Measurements from ENCODE around the gene TFEB. TPM values are rescaled to one million over a fixed set of nuclear protein-coding genes. Genes with fewer than 3 reads are reported as not detected.
A peak's percentile ranks its signal among the peaks of the same experiment; 100 is the strongest.

Gene TFEB
- total and polyA plus RNA-seq, 2 of the 8 experiments (the other 6 are each of a cell fraction or from before 2014, with no cell fraction given): 2.3 to 6.7 TPM

DNA sequence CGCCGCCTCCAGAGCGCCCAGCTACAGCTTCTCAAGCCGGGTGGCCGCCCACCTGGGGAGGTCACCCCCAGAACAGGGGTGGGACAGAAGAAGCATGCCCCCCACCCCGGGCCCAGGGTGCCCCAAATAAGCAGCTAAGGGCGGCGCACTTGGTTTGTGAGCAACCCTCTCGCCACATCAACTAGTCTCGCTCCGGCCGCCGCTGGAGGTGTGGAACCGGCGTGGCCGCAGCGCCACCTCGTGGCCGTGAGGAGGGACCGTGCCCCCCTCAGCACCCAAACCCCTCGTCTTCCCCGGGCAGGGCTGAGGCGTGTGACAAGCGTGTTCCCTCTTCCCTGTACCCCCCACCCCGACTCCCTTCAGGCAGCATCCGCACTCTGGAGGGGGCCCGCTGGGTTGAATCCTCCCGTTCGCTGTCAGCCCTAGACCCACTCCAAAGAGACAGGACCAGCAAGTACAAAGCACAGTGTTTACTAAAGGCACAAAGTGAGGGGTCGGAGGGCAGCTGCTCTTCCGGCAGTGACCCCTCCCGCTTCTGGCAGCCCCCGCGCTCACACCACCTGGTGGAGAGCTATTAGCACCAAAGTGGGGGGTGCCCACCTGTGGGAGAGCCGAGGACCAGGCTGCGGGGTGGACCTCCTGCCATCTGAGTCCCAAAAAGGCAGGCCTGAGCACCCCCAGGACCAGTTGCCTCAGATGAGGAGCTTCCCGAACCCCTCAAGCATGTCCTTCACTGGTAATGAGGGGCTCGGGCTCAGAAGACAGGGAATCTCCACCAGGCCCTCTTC lies 51.7 kb downstream of the TFEB start:
- no peaks in the 10 kb centered on the region for H3K79me2 ChIP-seq (ENCODE audit: control insufficient read depth in 1 of 2, insufficient read depth in 2 of 2, low read length in 2 of 2)
- H3K56ac ChIP-seq (replicated peaks; ENCODE audit: insufficient read length, low read depth, low read length): no peak overlapping the region
- H2AFZ ChIP-seq (ENCODE audit: low read length): peak overlapping the region; percentile 71; the same call in 1 of the 2 replicates
- H3K27ac ChIP-seq (ENCODE audit: low read depth, low read length): no peak overlapping the region
- peak overlapping the region in 3 of 4 experiments; percentile 11 to 57 (median 29); a peak in 5 of 8 replicates for H3K4me3 ChIP-seq (ENCODE audit: extremely low read depth in 1 of 4, insufficient read depth in 2 of 4, low read depth in 3 of 4, low read length in 4 of 4)
- no peak overlapping the region for H2AK5ac ChIP-seq (ENCODE audit: low read depth, low read length)
- H3K23me2 ChIP-seq (ENCODE audit: low read depth, low read length): peaks cover 5% of the 10 kb centered on the region; the same call in 1 of the 2 replicates
- H3K14ac ChIP-seq (ENCODE audit: insufficient read length): no peak overlapping the region
- no peak overlapping the region for H4K5ac ChIP-seq (ENCODE audit: insufficient read length, low read depth, low read length)
- no peak overlapping the region for H3K23ac ChIP-seq (ENCODE audit: insufficient read length)
- WGBS, 2 experiments (ENCODE audit: extremely low coverage in 1 of 2, insufficient coverage in 1 of 2, insufficient read length in 1 of 2, insufficient replicate concordance in 2 of 2, low coverage in 1 of 2, low lambda C conversion rate in 2 of 2, missing lambda C conversion rate in 1 of 2): 22% methylated on average over 36 of the region's 38 CpGs; no CpG with 5 or more reads in 1 of the 2 experiments
- ChIA-PET POLR2A (ENCODE audit: partially characterized antibody) (interaction anchor here (0.7 to 1.9 kb wide), 7 partner anchors 39 to 309 kb away, joined by 3 to 10 read pairs (median 3); partner anchors contain the start of gene MDFI), CTCF (ENCODE audit: partially characterized antibody) (interaction anchor here (0.5 to 14.1 kb wide), 74 partner anchors 9 to 501 kb away, joined by 3 to 299 read pairs (median 5); partner anchors contain the start of genes MDFI and TOMM6)
- H3K4ac ChIP-seq (replicated peaks; ENCODE audit: insufficient read length, low read depth, low read length): no peak overlapping the region
- no peak overlapping the region for H2BK20ac ChIP-seq (ENCODE audit: low read length)
- H2BK5ac ChIP-seq (ENCODE audit: low read depth, low read length): peak overlapping the region; percentile 32; the same call in 1 of the 2 replicates
- DNase-seq (ENCODE audit: low read depth in 1 of 2, low spot score in 2 of 2) (peak in 1 of 2 experiments; percentile 91), FAIRE-seq (no peak)
- H2BK15ac ChIP-seq (ENCODE audit: low read length): no peak overlapping the region
- no peaks in the 10 kb centered on the region for H3K9me3 ChIP-seq (ENCODE audit: insufficient read depth in 2 of 2, low read depth in 1 of 2, low read length in 1 of 2)
- peaks cover 5 to 41% (median 18%) of the 10 kb centered on the region in 4 experiments for H3K4me1 ChIP-seq (replicated peaks in 1 of 4; ENCODE audit: control insufficient read depth in 3 of 4, insufficient read depth in 4 of 4, low read length in 3 of 4)
- peaks cover 0 to 12% (median 5%) of the 10 kb centered on the region in 4 experiments; a peak in 4 of 7 replicates for H3K27me3 ChIP-seq (replicated peaks in 1 of 4; ENCODE audit: control insufficient read depth in 3 of 4, extremely low read depth in 1 of 4, insufficient read depth in 3 of 4, low read length in 3 of 4)
- peak overlapping the region; percentile 61 for H4K91ac ChIP-seq (replicated peaks; ENCODE audit: insufficient read length, low read length)
- H3K79me1 ChIP-seq (ENCODE audit: low read depth, low read length): no peaks in the 10 kb centered on the region
- peak overlapping the region; percentile 48 for H3K18ac ChIP-seq (ENCODE audit: extremely low read depth, low read length)
- no peaks in the 10 kb centered on the region for H4K20me1 ChIP-seq (replicated peaks in 1 of 2; ENCODE audit: control insufficient read depth in 1 of 2, insufficient read depth in 2 of 2, low read length in 2 of 2)
- no peak overlapping the region for H2BK120ac ChIP-seq (replicated peaks; ENCODE audit: low read depth, low read length)
- no peak overlapping the region for H3K9ac ChIP-seq (replicated peaks in 1 of 4; ENCODE audit: extremely low read depth in 1 of 4, low read depth in 3 of 4, low read length in 3 of 4)
- H3K36me3 ChIP-seq (ENCODE audit: control insufficient read depth in 2 of 4, insufficient read depth in 4 of 4, low read length in 3 of 4): no peaks in the 10 kb centered on the region
- peak overlapping the region; percentile 2 to 74; a peak in 3 of 4 replicates for H3K4me2 ChIP-seq (ENCODE audit: insufficient read depth in 1 of 2, low read depth in 2 of 2, low read length in 2 of 2)
- H2BK12ac ChIP-seq (ENCODE audit: low read depth, low read length): no peak overlapping the region
- H4K8ac ChIP-seq (ENCODE audit: extremely low read depth, insufficient read depth, low read length): peak overlapping the region; percentile 63
- TF ChIP-seq RAD21 (IDR thresholded peaks at IDR 0.05 in 1 of 2, conservative IDR thresholded peaks at IDR 0.05 in 1 of 2; ENCODE audit: low read depth in 2 of 2, low read length in 2 of 2): peak; percentile 92
- TF ChIP-seq TAF7 (optimal IDR thresholded peaks at IDR 0.05; ENCODE audit: borderline replicate concordance, low read depth, low read length): peak; percentile 36
- TF ChIP-seq, protein P1, sequence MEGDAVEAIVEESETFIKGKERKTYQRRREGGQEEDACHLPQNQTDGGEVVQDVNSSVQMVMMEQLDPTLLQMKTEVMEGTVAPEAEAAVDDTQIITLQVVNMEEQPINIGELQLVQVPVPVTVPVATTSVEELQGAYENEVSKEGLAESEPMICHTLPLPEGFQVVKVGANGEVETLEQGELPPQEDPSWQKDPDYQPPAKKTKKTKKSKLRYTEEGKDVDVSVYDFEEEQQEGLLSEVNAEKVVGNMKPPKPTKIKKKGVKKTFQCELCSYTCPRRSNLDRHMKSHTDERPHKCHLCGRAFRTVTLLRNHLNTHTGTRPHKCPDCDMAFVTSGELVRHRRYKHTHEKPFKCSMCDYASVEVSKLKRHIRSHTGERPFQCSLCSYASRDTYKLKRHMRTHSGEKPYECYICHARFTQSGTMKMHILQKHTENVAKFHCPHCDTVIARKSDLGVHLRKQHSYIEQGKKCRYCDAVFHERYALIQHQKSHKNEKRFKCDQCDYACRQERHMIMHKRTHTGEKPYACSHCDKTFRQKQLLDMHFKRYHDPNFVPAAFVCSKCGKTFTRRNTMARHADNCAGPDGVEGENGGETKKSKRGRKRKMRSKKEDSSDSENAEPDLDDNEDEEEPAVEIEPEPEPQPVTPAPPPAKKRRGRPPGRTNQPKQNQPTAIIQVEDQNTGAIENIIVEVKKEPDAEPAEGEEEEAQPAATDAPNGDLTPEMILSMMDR (IDR thresholded peaks at IDR 0.05; ENCODE audit: control extremely low read depth in 1 of 3, insufficient read depth in 1 of 3, low read depth in 1 of 3, low read length in 3 of 3): peak in 2 of 3 experiments; percentile 95; a peak in 3 of 4 replicates
- 0 out of 2 replicates have a peak, but pooled peaks have one; percentile 9 for TF ChIP-seq YY1 (IDR thresholded peaks at IDR 0.05; ENCODE audit: low read depth, low read length)
- no peak; the same call in 1 of the 2 replicates for TF ChIP-seq CREB1 (IDR thresholded peaks at IDR 0.05)
- TF ChIP-seq, protein P2, sequence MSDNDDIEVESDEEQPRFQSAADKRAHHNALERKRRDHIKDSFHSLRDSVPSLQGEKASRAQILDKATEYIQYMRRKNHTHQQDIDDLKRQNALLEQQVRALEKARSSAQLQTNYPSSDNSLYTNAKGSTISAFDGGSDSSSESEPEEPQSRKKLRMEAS (IDR thresholded peaks at IDR 0.05): peak; percentile 54; the same call in 1 of the 2 replicates
- peak; percentile 25 for TF ChIP-seq KDM4A (IDR thresholded peaks at IDR 0.05; ENCODE audit: low read depth, low read length, severe bottlenecking)
